Left renal cortex interstitium (tissue), 4 donors: ENCODE results near the gene GABRQ. TPM values are rescaled to one million over a fixed set of nuclear protein-coding genes. Genes with fewer than 3 reads are reported as not detected.

Experiments used
- DNase-seq, 4 donors: peaks; one replicate each; pipeline ENCODE4 v3.0.0-alpha.2; 2013; ENCODE audit warnings: low read depth in 4 of 4, low spot score in 2 of 4, missing footprints in 1 of 4
- polyA plus RNA-seq, 4 donors: library from polyadenylated mRNA; unstranded; fragments of 120-200 nt; gene quantifications; one replicate each; pipeline ENCODE4 v1.2.1, GENCODE V29; 2013; ENCODE audit not compliant: insufficient read length in 4 of 4

GABRQ gene
- polyA plus RNA-seq, result 1 to 10 TPM in 3 of 4 donors, under 1 TPM in 1; 0.65 to 1.8 (median 1.4) TPM

- peak in 2 of 4 donors; percentile 40 to 51 for DNase-seq
Measured at GRCh38 chrX:152637649-152638442, at the start of gene GABRQ. Gene GABRQ, plus strand, starts transcription at chrX:152637895. Its CDS starts 308 bp downstream, at chrX:152638203.

- no peak for DNase-seq
Measured at GRCh38 chrX:152588206-152588605, 49.5 kb upstream of the GABRQ start.

GRCh38 chrX:152600853-152601633 is 36.7 kb upstream of the GABRQ start:
- no peak for DNase-seq

GRCh38 chrX:152601848-152602616 is 35.7 kb upstream of the GABRQ start:
- DNase-seq, result no peak

- DNase-seq, result no peak
Measured at GRCh38 chrX:152614791-152615190, 22.9 kb upstream of the GABRQ start.

GRCh38 chrX:152619897-152620296 is 17.8 kb upstream of the GABRQ start:
- DNase-seq, result no peak

GRCh38 chrX:152632445-152633097 is 5.1 kb upstream of the GABRQ start:
- peak in 1 of 4 donors; percentile 20 for DNase-seq

- peak in 1 of 4 donors; percentile 40 for DNase-seq
Measured at GRCh38 chrX:152635941-152636340, 1.8 kb upstream of the GABRQ start.

GRCh38 chrX:152638443-152638904 is 779 bp downstream of the GABRQ start:
- DNase-seq, result no peak

GRCh38 chrX:152639426-152639825 is 1.7 kb downstream of the GABRQ start:
- no peak for DNase-seq

- no peak for DNase-seq
Measured at GRCh38 chrX:152640034-152640818, 2.5 kb downstream of the GABRQ start.

- no peak for DNase-seq
Measured at GRCh38 chrX:152641256-152641875, 3.7 kb downstream of the GABRQ start.

- no peak for DNase-seq
Measured at GRCh38 chrX:152641996-152642395, 4.3 kb downstream of the GABRQ start.

- no peak for DNase-seq
Measured at GRCh38 chrX:152642931-152643564, 5.4 kb downstream of the GABRQ start.

- DNase-seq, result no peak
Measured at GRCh38 chrX:152646961-152647360, 9.3 kb downstream of the GABRQ start.

- no peak for DNase-seq
Measured at GRCh38 chrX:152647978-152648377, 10.3 kb downstream of the GABRQ start.

GRCh38 chrX:152652060-152652459 is 14.4 kb downstream of the GABRQ start:
- no peak for DNase-seq

- DNase-seq, result no peak
Measured at GRCh38 chrX:152652467-152652866, 14.8 kb downstream of the GABRQ start.

- no peak for DNase-seq
Measured at GRCh38 chrX:152656087-152656486, 18.4 kb downstream of the GABRQ start.
